K562 (cell line): ENCODE results near the gene RAI1. TPM values are rescaled to one million over a fixed set of nuclear protein-coding genes. Genes with fewer than 3 reads are reported as not detected.

ENCODE experiments used
- ATAC-seq: fragments of 200-7000 bp; cut with Tn5 transposase; 3 replicates; pipeline ENCODE4 v1.9.1; 2020; ENCODE audit warnings: moderate library complexity
- BruUV-seq: library from RNA; stranded (reverse); fragments of 400-500 nt; replicated peaks from 2 replicates; lab custom pipeline; 2021; lab: Mats Ljungman, UMichigan
- CTCF ChIA-PET: fragments of 300-600 bp; formaldehyde crosslinking; extraction: SDS; loops from one replicate; lab custom pipeline; 2021; ENCODE audit warnings: low intra/inter-chr PET ratio; lab: Yijun Ruan, JAX
- POLR2A ChIA-PET: fragments of 300-600, 350-650 bp; sonication (Branson Sonifier 250); formaldehyde crosslinking; extraction: SDS; loops from one replicate; lab custom pipeline; 2021; ENCODE audit warnings: antibody characterized with exemption, inconsistent platforms; lab: Yijun Ruan, JAX
- DNase-seq, 4 experiments: peaks; one replicate each; pipeline versions ENCODE4 v3.0.0 to v3.0.0-alpha.2; 2011 to 2018; ENCODE audit warnings: low spot score in 3 of 4, mixed read lengths in 3 of 4; ENCODE audit errors: extremely low read depth in 1 of 4
- FAIRE-seq: peaks from 2 replicates; lab custom pipeline; 2011; peaks lifted over from hg19 to GRCh38; lab: Jason Lieb, UNC
- H2AFZ ChIP-seq: 2 replicates; pipeline ENCODE4 v1.6.0; 2011; ENCODE audit warnings: low read depth, low read length, control low read depth, inconsistent platforms
- H3K27ac ChIP-seq: fragments of 200-600 bp; 3 replicates; pipeline ENCODE4 v1.8.0; 2011; ENCODE audit warnings: low read depth, mild to moderate bottlenecking, control low read depth, inconsistent platforms, low read length, moderate library complexity, mixed read lengths; ENCODE audit errors: extremely low read depth
- H3K27me3 ChIP-seq, 2 experiments: fragments of 300-600 bp in 1 of 2; 2 replicates in 1 of 2; 3 replicates in 1 of 2; pipeline versions ENCODE4 v1.6.0 to v1.8.0; 2011; ENCODE audit warnings: inconsistent platforms in 2 of 2, low read length in 2 of 2, mild to moderate bottlenecking in 1 of 2, mixed read lengths in 1 of 2, moderate library complexity in 1 of 2; ENCODE audit not compliant: control insufficient read depth in 2 of 2, insufficient read depth in 2 of 2
- H3K36me3 ChIP-seq: fragments of 300-600 bp; 3 replicates; pipeline ENCODE4 v1.8.0; 2011; ENCODE audit warnings: mild to moderate bottlenecking, low read length, inconsistent platforms; ENCODE audit not compliant: control insufficient read depth, insufficient read depth
- H3K4me1 ChIP-seq, 2 experiments: fragments of 200-600 bp in 1 of 2; replicated peaks in 1 of 2; 2 replicates in 1 of 2; 3 replicates in 1 of 2; pipeline versions ENCODE4 v1.5.1 to v1.8.0; 2011; ENCODE audit warnings: inconsistent platforms in 2 of 2, low read length in 2 of 2, mild to moderate bottlenecking in 1 of 2, mixed read lengths in 1 of 2, moderate library complexity in 1 of 2; ENCODE audit not compliant: control insufficient read depth in 2 of 2, insufficient read depth in 2 of 2
- H3K4me2 ChIP-seq: 2 replicates; pipeline ENCODE4 v1.6.1; 2011; ENCODE audit warnings: low read length, control low read depth, inconsistent platforms, mixed read lengths; ENCODE audit not compliant: insufficient read depth
- H3K4me3 ChIP-seq: fragments of 200-600 bp; sonication (generic), shearing (Covaris generic); 2 replicates; pipeline ENCODE4 v1.5.1; 2016; ENCODE audit warnings: control low read depth, inconsistent platforms
- H3K79me2 ChIP-seq: fragments of 200-600 bp; 3 replicates; pipeline ENCODE4 v1.8.0; 2011; ENCODE audit warnings: low read length, inconsistent platforms; ENCODE audit not compliant: control insufficient read depth, insufficient read depth
- H3K9ac ChIP-seq, 2 experiments: 2 replicates each; pipeline versions ENCODE4 v1.6.0 to v1.6.1; 2011; ENCODE audit warnings: low read depth in 2 of 2, low read length in 2 of 2, control low read depth in 1 of 2, inconsistent platforms in 1 of 2, mild to moderate bottlenecking in 1 of 2, mixed read lengths in 1 of 2; ENCODE audit not compliant: insufficient read depth in 1 of 2
- H3K9me1 ChIP-seq: one replicate; pipeline ENCODE4 v1.6.0; 2011; ENCODE audit warnings: inconsistent platforms, mild to moderate bottlenecking, low read length, moderate library complexity; ENCODE audit not compliant: control insufficient read depth, insufficient read depth
- H3K9me3 ChIP-seq: replicated peaks from 2 replicates; pipeline ENCODE4 v1.5.1; 2011; ENCODE audit warnings: low read depth, low read length, inconsistent platforms; ENCODE audit not compliant: control insufficient read depth, insufficient read depth
- H4K20me1 ChIP-seq: replicated peaks from 2 replicates; pipeline ENCODE4 v1.6.1; 2011; ENCODE audit warnings: low read length, inconsistent platforms, mixed read lengths; ENCODE audit not compliant: control insufficient read depth, insufficient read depth
- GABPB1 ChIP-seq: sonication (generic); formaldehyde crosslinking; IDR thresholded peaks from 2 replicates; pipeline ENCODE4 v1.8.0; 2022; ENCODE audit warnings: mild to moderate bottlenecking, missing genetic modification reagents
- GABPB2 ChIP-seq: fragments of 250-450 bp; sonication (Bioruptor Pico); conservative IDR thresholded peaks from 2 replicates; pipeline ENCODE4 v1.5.1; 2021; ENCODE audit warnings: mild to moderate bottlenecking
- ZNF561 ChIP-seq: fragments of 450-650 bp; formaldehyde crosslinking; conservative IDR thresholded peaks from 2 replicates; pipeline ENCODE4 v1.4.0; 2020; ENCODE audit warnings: mild to moderate bottlenecking, moderate library complexity
- WGBS: fragments of 100-300 bp; shearing (Covaris generic); methylation state at CpG from one replicate; pipeline ENCODE4 v1.1.6; 2016; ENCODE audit warnings: low coverage, mixed read lengths; ENCODE audit not compliant: insufficient coverage; ENCODE audit errors: missing lambda C conversion rate; 5-methylcytosine and 5-hydroxymethylcytosine counted together
- in situ Hi-C: fragments of 300-500 bp; cut with MboI; formaldehyde crosslinking; loops from 4 replicates; pipeline ENCODE4 v1.15.0; 2018; ENCODE audit warnings: inconsistent platforms, mixed read lengths
- intact Hi-C: fragments of 100-400 bp; cut with micrococcal nuclease; formaldehyde crosslinking; loops from 2 replicates; pipeline ENCODE4 v1.14.2; 2022
- polyA plus RNA-seq, 8 experiments: library from polyadenylated mRNA; depleted of rRNA in 4 of 8; stranded (reverse) in 5 of 8; unstranded in 3 of 8; fragments of >200 nt; fragmentation: Nextera tagmentation in 2 of 8; fragmentation: Illumina TruSeq in 1 of 8; extraction: Ambion mirVana in 2 of 8; extraction: Trizol in 1 of 8; gene quantifications; 2 replicates each; pipeline versions ENCODE4 v1.2.1 to v1.2.3, GENCODE V29; 2011 to 2014; ENCODE audit warnings: inconsistent platforms in 1 of 8, missing spikeins in 1 of 8
- total RNA-seq, 7 experiments: library from RNA; depleted of rRNA in 6 of 7; stranded (reverse); fragments of >200 nt in 6 of 7; fragmentation: Illumina TruSeq in 2 of 7; extraction: Trizol in 2 of 7; gene quantifications; 2 replicates each; pipeline versions ENCODE4 v1.2.1 to v1.2.3, GENCODE V29; 2011 to 2021; ENCODE audit warnings: low replicate concordance in 1 of 7
- TF ChIP-seq, protein P1 (sequence below): fragments of 200-800 bp; sonication (Bioruptor generic); IDR thresholded peaks from 2 replicates; pipeline ENCODE4 v1.6.1; 2016; ENCODE audit warnings: missing genetic modification characterization, missing compliant biosample characterization

The RAI1 gene
- total and polyA plus RNA-seq, 9 of the 15 experiments (the other 6 are each of a cell fraction or from before 2014, with no cell fraction given) = 0.68 to 19.9 (median 5.5) TPM

DNA sequence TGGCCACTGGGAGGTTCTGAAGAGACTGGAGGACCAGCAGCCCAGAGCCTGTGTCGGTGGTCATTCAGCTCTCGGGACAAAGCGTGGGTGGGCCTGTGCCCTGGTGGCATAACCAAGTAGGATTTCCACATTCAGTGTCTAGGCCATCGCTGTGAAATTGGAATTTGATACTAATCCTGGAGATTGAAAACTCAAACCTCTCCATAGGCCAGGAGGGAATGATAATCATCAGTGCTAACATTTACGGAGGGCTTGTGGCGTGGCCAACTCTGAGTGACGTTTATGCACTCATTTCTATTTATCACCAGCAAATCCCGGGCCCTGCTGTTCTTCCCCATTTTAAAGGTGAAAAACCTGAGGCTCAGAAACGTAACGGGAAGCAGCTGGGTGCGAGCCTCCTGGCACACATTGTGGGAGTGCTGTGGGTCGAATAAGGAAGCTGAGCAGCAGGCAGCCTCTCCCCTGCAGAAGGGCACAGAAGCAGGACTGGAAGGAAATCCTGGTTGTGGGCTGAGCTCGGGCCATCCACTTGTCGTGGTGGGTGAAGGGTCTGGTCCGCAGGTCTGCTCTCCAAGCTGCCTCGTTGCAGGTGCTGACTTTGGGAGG is 33.1 kb downstream of the RAI1 start (continued):
- TF ChIP-seq, protein P1, sequence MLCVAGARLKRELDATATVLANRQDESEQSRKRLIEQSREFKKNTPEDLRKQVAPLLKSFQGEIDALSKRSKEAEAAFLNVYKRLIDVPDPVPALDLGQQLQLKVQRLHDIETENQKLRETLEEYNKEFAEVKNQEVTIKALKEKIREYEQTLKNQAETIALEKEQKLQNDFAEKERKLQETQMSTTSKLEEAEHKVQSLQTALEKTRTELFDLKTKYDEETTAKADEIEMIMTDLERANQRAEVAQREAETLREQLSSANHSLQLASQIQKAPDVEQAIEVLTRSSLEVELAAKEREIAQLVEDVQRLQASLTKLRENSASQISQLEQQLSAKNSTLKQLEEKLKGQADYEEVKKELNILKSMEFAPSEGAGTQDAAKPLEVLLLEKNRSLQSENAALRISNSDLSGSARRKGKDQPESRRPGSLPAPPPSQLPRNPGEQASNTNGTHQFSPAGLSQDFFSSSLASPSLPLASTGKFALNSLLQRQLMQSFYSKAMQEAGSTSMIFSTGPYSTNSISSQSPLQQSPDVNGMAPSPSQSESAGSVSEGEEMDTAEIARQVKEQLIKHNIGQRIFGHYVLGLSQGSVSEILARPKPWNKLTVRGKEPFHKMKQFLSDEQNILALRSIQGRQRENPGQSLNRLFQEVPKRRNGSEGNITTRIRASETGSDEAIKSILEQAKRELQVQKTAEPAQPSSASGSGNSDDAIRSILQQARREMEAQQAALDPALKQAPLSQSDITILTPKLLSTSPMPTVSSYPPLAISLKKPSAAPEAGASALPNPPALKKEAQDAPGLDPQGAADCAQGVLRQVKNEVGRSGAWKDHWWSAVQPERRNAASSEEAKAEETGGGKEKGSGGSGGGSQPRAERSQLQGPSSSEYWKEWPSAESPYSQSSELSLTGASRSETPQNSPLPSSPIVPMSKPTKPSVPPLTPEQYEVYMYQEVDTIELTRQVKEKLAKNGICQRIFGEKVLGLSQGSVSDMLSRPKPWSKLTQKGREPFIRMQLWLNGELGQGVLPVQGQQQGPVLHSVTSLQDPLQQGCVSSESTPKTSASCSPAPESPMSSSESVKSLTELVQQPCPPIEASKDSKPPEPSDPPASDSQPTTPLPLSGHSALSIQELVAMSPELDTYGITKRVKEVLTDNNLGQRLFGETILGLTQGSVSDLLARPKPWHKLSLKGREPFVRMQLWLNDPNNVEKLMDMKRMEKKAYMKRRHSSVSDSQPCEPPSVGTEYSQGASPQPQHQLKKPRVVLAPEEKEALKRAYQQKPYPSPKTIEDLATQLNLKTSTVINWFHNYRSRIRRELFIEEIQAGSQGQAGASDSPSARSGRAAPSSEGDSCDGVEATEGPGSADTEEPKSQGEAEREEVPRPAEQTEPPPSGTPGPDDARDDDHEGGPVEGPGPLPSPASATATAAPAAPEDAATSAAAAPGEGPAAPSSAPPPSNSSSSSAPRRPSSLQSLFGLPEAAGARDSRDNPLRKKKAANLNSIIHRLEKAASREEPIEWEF (CRISPR knock-in tag) = no peak
- TF ChIP-seq ZNF561 (CRISPR knock-in tag) (no peak), GABPB1 (CRISPR knock-in tag) (no peak)

GRCh38 chr17:17714879-17715278 is 33.6 kb downstream of the RAI1 start:
- peaks cover 11% of the 10 kb centered on the region for H3K79me2 ChIP-seq
- in situ Hi-C loops = no loop called here
- no peak for TF ChIP-seq GABPB2 (CRISPR knock-in tag)

More at GRCh38 chr17:17714879-17715278, 33.6 kb downstream of the RAI1 start:
- DNase-seq (no peak), ATAC-seq (no peak), FAIRE-seq (no peak)
- H3K4me3 ChIP-seq = no peak overlapping the region
- H3K4me1 ChIP-seq = peaks cover 0 to 34% of the 10 kb centered on the region in 2 experiments; a peak in 4 of 5 replicates
- H3K27me3 ChIP-seq = no peaks in the 10 kb centered on the region
- no TSS peak for BruUV-seq
- no peaks in the 10 kb centered on the region for H3K9me1 ChIP-seq
- ChIA-PET POLR2A (interaction anchor here (0.6 to 0.7 kb wide), 3 partner anchors 9 to 24 kb away, joined by 3 read pairs; no protein-coding TSS in a partner anchor), CTCF (no interaction called here)
- no peaks in the 10 kb centered on the region for H3K36me3 ChIP-seq
- H2AFZ ChIP-seq = no peak overlapping the region
- intact Hi-C loops = no loop called here
- no peaks in the 10 kb centered on the region for H3K9me3 ChIP-seq
- no peak overlapping the region; a peak in 1 of 4 replicates for H3K9ac ChIP-seq
- WGBS = 61% methylated on average over 2 of the region's 3 CpGs
- no peak overlapping the region for H3K4me2 ChIP-seq
- H3K27ac ChIP-seq = no peak overlapping the region
- peaks cover 8% of the 10 kb centered on the region; the same call in 1 of the 2 replicates for H4K20me1 ChIP-seq
